ENCODE results near the gene NKX2-2.

GRCh38 chr20:21554985-21555384 lies 41.1 kb upstream of the NKX2-2 start:
- TF ChIP-seq CTCF (conservative IDR thresholded peaks at IDR 0.05 in 1 of 2, IDR thresholded peaks at IDR 0.05 in 1 of 2; ENCODE audit: low read depth in 1 of 2, low read length in 2 of 2) (no peak), EZH2 (IDR thresholded peaks at IDR 0.05; ENCODE audit: low read length, missing control alignments) (no peak)
